GM23338 (cell line): ENCODE results near the gene AP1B1. TPM values are rescaled to one million over a fixed set of nuclear protein-coding genes. Genes with fewer than 3 reads are reported as not detected.
"Not testable (repeated sequence)": the region's sequence is repeated elsewhere in the genome, so short reads cannot be mapped to it uniquely, and the experiment has no call there.

ENCODE experiments used
- ATAC-seq: fragments of 200-7000 bp; cut with Tn5 transposase; 3 replicates; pipeline ENCODE4 v1.9.1; 2020
- DNase-seq: peaks from one replicate; pipeline ENCODE4 v3.0.0-alpha.2; 2015; ENCODE audit warnings: low spot score
- H2AFZ ChIP-seq: fragments of 200-600 bp; sonication (generic); 2 replicates; pipeline ENCODE4 v1.8.0; 2016; ENCODE audit warnings: antibody characterized with exemption, mild to moderate bottlenecking, moderate library complexity
- H3F3A ChIP-seq: fragments of 200-600 bp; sonication (generic); replicated peaks from 2 replicates; pipeline ENCODE4 v1.8.0; 2017; ENCODE audit warnings: antibody characterized with exemption, mixed run types, low read depth
- H3K27ac ChIP-seq: fragments of 200-600 bp; sonication (generic); 2 replicates; pipeline ENCODE4 v1.6.1; 2016; ENCODE audit warnings: low read depth
- H3K27me3 ChIP-seq: fragments of 200-600 bp; sonication (generic); 2 replicates; pipeline ENCODE4 v1.8.0; 2016; ENCODE audit warnings: mild to moderate bottlenecking, mixed run types, moderate library complexity; ENCODE audit not compliant: insufficient read depth
- H3K36me3 ChIP-seq: fragments of 200-600 bp; sonication (generic); 2 replicates; pipeline ENCODE4 v1.8.0; 2016; ENCODE audit warnings: mild to moderate bottlenecking; ENCODE audit not compliant: insufficient read depth
- H3K4me1 ChIP-seq: fragments of 200-600 bp; sonication (generic); 2 replicates; pipeline ENCODE4 v1.8.0; 2016; ENCODE audit warnings: mild to moderate bottlenecking, moderate library complexity; ENCODE audit not compliant: insufficient read depth
- H3K4me2 ChIP-seq: fragments of 200-600 bp; sonication (generic); 2 replicates; pipeline ENCODE4 v1.7.1; 2017; ENCODE audit warnings: mixed run types
- H3K4me3 ChIP-seq: fragments of 200-600 bp; sonication (generic); 2 replicates; pipeline ENCODE4 v1.6.1; 2016; ENCODE audit warnings: mixed run types
- H3K79me2 ChIP-seq: fragments of 200-600 bp; sonication (generic); replicated peaks from 2 replicates; pipeline ENCODE4 v1.8.0; 2017; ENCODE audit warnings: mild to moderate bottlenecking; ENCODE audit not compliant: insufficient read depth
- H3K9me2 ChIP-seq: fragments of 200-600 bp; sonication (generic); 2 replicates; pipeline ENCODE4 v1.8.0; 2017; ENCODE audit not compliant: insufficient read depth
- H4K20me1 ChIP-seq: fragments of 200-600 bp; sonication (generic); replicated peaks from 2 replicates; pipeline ENCODE4 v1.8.0; 2017; ENCODE audit warnings: mild to moderate bottlenecking; ENCODE audit not compliant: insufficient read depth
- H3K27ac Mint-ChIP-seq: 2 replicates; pipeline ENCODE4 v1.8.0; 2020; ENCODE audit warnings: inconsistent platforms, mild to moderate bottlenecking, moderate library complexity, mixed read lengths
- H3K27me3 Mint-ChIP-seq: 3 replicates; pipeline ENCODE4 v1.8.0; 2022; ENCODE audit warnings: low read depth, mild to moderate bottlenecking, moderate library complexity, mixed read lengths, inconsistent platforms; ENCODE audit not compliant: insufficient read depth, poor library complexity
- H3K36me3 Mint-ChIP-seq: 3 replicates; pipeline ENCODE4 v1.8.0; 2021; ENCODE audit warnings: low read depth, mild to moderate bottlenecking, inconsistent platforms, moderate library complexity, mixed read lengths
- H3K4me1 Mint-ChIP-seq: 3 replicates; pipeline ENCODE4 v1.8.0; 2020; ENCODE audit warnings: mild to moderate bottlenecking, inconsistent platforms, mixed read lengths
- H3K4me3 Mint-ChIP-seq: 3 replicates; pipeline ENCODE4 v1.8.0; 2021; ENCODE audit warnings: moderate library complexity, mild to moderate bottlenecking, inconsistent platforms, mixed read lengths
- H3K9me3 Mint-ChIP-seq: 3 replicates; pipeline ENCODE4 v1.8.0; 2020; ENCODE audit warnings: moderate library complexity, mild to moderate bottlenecking, inconsistent platforms, mixed read lengths
- polyA plus RNA-seq: library from polyadenylated mRNA; unstranded; fragments of >200 nt; fragmentation: Nextera tagmentation; extraction: Ambion mirVana; gene quantifications from 2 replicates; pipeline ENCODE4 v1.2.1, GENCODE V29; 2016
- total RNA-seq: library from RNA; depleted of rRNA; stranded (reverse); fragments of >200 nt; shearing (Covaris generic); gene quantifications from 2 replicates; pipeline ENCODE4 v1.2.3, GENCODE V29; 2014
- TF ChIP-seq, protein P1 (sequence below): fragments of 250-450 bp; sonication (Bioruptor Pico); IDR thresholded peaks from 2 replicates; pipeline ENCODE4 v1.5.0; 2020; ENCODE audit warnings: mild to moderate bottlenecking, moderate library complexity

The AP1B1 gene
- total and polyA plus RNA-seq, 2 experiments from 2014 or later: 19.5 to 74.4 TPM

DNA sequence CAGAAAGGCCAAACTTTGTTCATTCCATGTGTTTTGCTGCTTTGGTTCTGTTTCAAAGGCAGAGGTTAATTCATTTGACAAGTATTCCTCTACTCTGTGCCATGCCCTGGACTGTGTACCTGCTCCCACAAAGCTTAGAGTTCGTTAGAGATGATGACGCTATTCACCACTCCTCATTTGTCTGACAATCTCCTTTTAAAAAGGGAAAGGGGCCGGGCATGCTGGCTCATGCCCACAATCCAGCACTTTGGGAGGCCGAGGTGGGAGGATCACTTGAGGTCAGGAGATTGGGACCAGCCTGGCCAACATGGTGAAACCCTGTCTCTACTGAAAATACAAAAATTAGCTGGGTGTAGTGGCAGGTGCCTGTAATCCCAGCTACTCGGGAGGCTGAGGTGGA is 11.7 kb downstream of the AP1B1 start:
- H3K27ac ChIP-seq, H3K4me1 Mint-ChIP-seq, H3K27me3 ChIP-seq, H3K27me3 Mint-ChIP-seq, H2AFZ ChIP-seq, H3K27ac Mint-ChIP-seq, H3K4me1 ChIP-seq, DNase-seq, H3K4me3 Mint-ChIP-seq, H3K9me3 Mint-ChIP-seq, ATAC-seq, H3K9me2 ChIP-seq, H3K4me3 ChIP-seq, H3K4me2 ChIP-seq, H3F3A ChIP-seq, H3K36me3 ChIP-seq: not testable (repeated sequence)
- peaks cover 11% of the 10 kb centered on the region for H4K20me1 ChIP-seq
- H3K79me2 ChIP-seq: peaks cover 13% of the 10 kb centered on the region
- peaks cover 16% of the 10 kb centered on the region for H3K36me3 Mint-ChIP-seq

DNA sequence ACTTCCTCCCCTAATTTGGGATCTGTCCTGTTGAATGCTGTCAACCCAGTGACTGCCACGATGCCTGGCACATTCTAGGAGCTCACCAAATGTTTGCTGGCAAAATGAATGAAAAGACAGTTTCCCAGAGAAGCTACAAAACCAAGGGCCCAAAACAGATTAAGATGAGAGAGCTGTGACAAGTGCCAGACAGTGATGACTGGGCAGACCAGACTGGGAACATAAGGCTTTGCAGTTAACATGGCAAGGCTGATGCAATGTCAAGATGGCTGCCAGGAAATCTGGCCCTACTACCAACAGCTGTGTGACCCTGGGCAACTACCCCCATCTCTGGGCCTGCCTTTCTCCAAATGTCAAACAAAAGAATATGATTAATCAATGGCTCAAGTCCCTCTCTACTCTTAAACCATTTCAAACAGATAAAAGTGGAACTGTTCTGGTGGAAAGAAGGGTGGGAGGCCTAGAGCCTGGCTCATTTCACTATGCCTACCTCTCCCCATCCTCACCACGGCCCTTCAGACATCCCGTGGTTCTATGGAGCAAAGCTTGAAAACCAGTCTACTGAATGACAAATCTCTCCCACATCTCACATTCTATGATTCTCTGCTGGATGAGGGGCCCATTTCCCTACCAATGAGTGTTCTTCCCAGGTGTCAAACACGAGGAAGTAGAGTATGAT is 12.8 kb downstream of the AP1B1 start:
- no peaks in the 10 kb centered on the region for H3K27me3 ChIP-seq
- H3K27ac ChIP-seq: peak overlapping the region; percentile 59; the same call in 1 of the 2 replicates
- peaks cover 5% of the 10 kb centered on the region; the same call in 1 of the 2 replicates for H3K79me2 ChIP-seq
- ATAC-seq (no peak), DNase-seq (no peak)
- no peak overlapping the region for H3K4me2 ChIP-seq
- H3K9me3 Mint-ChIP-seq: no peaks in the 10 kb centered on the region
- peaks cover 3% of the 10 kb centered on the region for H4K20me1 ChIP-seq
- peaks cover 5% of the 10 kb centered on the region; the same call in 1 of the 2 replicates for H3K4me1 ChIP-seq
- H3K4me1 Mint-ChIP-seq: peaks cover 10% of the 10 kb centered on the region; the same call in 2 of the 3 replicates
- peaks cover 12% of the 10 kb centered on the region for H3F3A ChIP-seq
- no peak overlapping the region for H3K4me3 Mint-ChIP-seq
- H3K9me2 ChIP-seq: no peaks in the 10 kb centered on the region
- H3K4me3 ChIP-seq: no peak overlapping the region
- peaks cover 8% of the 10 kb centered on the region for H3K27me3 Mint-ChIP-seq
- H3K27ac Mint-ChIP-seq: peak overlapping the region; percentile 92
- peaks cover 16% of the 10 kb centered on the region for H3K36me3 Mint-ChIP-seq
- TF ChIP-seq, protein P1, sequence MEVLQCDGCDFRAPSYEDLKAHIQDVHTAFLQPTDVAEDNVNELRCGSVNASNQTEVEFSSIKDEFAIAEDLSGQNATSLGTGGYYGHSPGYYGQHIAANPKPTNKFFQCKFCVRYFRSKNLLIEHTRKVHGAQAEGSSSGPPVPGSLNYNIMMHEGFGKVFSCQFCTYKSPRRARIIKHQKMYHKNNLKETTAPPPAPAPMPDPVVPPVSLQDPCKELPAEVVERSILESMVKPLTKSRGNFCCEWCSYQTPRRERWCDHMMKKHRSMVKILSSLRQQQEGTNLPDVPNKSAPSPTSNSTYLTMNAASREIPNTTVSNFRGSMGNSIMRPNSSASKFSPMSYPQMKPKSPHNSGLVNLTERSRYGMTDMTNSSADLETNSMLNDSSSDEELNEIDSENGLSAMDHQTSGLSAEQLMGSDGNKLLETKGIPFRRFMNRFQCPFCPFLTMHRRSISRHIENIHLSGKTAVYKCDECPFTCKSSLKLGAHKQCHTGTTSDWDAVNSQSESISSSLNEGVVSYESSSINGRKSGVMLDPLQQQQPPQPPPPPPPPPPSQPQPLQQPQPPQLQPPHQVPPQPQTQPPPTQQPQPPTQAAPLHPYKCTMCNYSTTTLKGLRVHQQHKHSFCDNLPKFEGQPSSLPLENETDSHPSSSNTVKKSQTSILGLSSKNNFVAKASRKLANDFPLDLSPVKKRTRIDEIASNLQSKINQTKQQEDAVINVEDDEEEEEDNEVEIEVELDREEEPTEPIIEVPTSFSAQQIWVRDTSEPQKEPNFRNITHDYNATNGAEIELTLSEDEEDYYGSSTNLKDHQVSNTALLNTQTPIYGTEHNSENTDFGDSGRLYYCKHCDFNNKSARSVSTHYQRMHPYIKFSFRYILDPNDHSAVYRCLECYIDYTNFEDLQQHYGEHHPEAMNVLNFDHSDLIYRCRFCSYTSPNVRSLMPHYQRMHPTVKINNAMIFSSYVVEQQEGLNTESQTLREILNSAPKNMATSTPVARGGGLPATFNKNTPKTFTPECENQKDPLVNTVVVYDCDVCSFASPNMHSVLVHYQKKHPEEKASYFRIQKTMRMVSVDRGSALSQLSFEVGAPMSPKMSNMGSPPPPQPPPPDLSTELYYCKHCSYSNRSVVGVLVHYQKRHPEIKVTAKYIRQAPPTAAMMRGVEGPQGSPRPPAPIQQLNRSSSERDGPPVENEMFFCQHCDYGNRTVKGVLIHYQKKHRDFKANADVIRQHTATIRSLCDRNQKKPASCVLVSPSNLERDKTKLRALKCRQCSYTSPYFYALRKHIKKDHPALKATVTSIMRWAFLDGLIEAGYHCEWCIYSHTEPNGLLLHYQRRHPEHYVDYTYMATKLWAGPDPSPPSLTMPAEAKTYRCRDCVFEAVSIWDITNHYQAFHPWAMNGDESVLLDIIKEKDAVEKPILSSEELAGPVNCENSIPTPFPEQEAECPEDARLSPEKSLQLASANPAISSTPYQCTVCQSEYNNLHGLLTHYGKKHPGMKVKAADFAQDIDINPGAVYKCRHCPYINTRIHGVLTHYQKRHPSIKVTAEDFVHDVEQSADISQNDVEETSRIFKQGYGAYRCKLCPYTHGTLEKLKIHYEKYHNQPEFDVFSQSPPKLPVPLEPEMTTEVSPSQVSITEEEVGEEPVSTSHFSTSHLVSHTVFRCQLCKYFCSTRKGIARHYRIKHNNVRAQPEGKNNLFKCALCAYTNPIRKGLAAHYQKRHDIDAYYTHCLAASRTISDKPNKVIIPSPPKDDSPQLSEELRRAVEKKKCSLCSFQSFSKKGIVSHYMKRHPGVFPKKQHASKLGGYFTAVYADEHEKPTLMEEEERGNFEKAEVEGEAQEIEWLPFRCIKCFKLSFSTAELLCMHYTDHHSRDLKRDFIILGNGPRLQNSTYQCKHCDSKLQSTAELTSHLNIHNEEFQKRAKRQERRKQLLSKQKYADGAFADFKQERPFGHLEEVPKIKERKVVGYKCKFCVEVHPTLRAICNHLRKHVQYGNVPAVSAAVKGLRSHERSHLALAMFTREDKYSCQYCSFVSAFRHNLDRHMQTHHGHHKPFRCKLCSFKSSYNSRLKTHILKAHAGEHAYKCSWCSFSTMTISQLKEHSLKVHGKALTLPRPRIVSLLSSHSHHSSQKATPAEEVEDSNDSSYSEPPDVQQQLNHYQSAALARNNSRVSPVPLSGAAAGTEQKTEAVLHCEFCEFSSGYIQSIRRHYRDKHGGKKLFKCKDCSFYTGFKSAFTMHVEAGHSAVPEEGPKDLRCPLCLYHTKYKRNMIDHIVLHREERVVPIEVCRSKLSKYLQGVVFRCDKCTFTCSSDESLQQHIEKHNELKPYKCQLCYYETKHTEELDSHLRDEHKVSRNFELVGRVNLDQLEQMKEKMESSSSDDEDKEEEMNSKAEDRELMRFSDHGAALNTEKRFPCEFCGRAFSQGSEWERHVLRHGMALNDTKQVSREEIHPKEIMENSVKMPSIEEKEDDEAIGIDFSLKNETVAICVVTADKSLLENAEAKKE (CRISPR knock-in tag): no peak
- H3K36me3 ChIP-seq: peaks cover 2% of the 10 kb centered on the region; the same call in 1 of the 2 replicates
- no peak overlapping the region for H2AFZ ChIP-seq

- not testable (repeated sequence) for H3K79me2 ChIP-seq
- H3K36me3 Mint-ChIP-seq: peaks cover 16% of the 10 kb centered on the region
Measured at GRCh38 chr22:29374806-29375205, 13.6 kb downstream of the AP1B1 start.

More at GRCh38 chr22:29374806-29375205, 13.6 kb downstream of the AP1B1 start:
- H3K27ac Mint-ChIP-seq, H3K27me3 ChIP-seq, DNase-seq, H3K36me3 ChIP-seq, H3K27ac ChIP-seq, ATAC-seq, H3K9me2 ChIP-seq, H3K4me3 Mint-ChIP-seq, H4K20me1 ChIP-seq, H3K4me2 ChIP-seq, H3K27me3 Mint-ChIP-seq, H3K4me3 ChIP-seq, H3K9me3 Mint-ChIP-seq, H2AFZ ChIP-seq: not testable (repeated sequence)
- H3K4me1 Mint-ChIP-seq: peaks cover 17% of the 10 kb centered on the region
- H3F3A ChIP-seq: peaks cover 12% of the 10 kb centered on the region
- peaks cover 12% of the 10 kb centered on the region for H3K4me1 ChIP-seq
